ENCODE measurements around the gene ZBTB17. TPM values are rescaled to one million over a fixed set of nuclear protein-coding genes. Genes with fewer than 3 reads are reported as not detected.

The ZBTB17 gene
- total and polyA plus RNA-seq, 2 of the 8 experiments (the other 6 are each of a cell fraction or from before 2014, with no cell fraction given): 24.7 to 36.2 TPM

DNA sequence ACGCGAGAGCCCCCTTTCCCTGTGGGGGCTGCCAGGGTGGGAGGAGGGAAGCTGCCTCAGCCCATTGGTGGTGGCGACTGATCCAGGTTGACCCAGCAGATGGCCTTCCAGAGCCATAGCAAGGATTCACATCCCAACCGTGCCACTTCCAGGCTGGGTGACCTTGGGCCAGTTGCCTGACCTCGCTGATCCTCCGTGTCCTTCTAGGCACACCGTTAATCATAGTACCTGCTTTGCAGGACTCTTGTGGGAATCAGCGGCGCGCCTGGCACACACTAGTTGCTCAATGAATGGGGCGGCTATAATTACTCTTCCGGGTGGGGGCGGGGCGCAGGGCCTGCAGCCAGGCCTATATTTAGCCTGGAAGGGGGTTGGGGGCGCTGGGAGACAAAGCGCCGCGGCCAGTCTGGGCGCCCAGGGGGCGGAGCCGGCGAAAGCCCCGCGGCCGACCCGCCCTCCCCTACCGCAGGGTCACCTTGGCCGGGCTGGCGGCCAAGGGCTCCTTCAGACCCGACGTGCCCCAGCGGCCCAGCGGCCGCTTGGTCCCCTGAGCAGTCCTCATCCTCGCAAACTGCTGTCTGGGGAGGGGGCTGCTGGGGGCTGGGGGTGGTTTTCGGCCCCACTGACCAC is 36.8 kb upstream of the ZBTB17 start (continued):
- TF ChIP-seq NRF1 (IDR thresholded peaks at IDR 0.05; ENCODE audit: low read depth, low read length) (no peak), CBX8 (IDR thresholded peaks at IDR 0.05; ENCODE audit: borderline replicate concordance, low read depth, low read length) (no peak)

All from H1 (cell line).